ENCODE results near the gene EFS. TPM values are rescaled to one million over a fixed set of nuclear protein-coding genes. Genes with fewer than 3 reads are reported as not detected.

Gene EFS
- total and polyA plus RNA-seq, 2 donors (not counting 1 experiment from before 2014, with no cell fraction given), result not detected

DNA sequence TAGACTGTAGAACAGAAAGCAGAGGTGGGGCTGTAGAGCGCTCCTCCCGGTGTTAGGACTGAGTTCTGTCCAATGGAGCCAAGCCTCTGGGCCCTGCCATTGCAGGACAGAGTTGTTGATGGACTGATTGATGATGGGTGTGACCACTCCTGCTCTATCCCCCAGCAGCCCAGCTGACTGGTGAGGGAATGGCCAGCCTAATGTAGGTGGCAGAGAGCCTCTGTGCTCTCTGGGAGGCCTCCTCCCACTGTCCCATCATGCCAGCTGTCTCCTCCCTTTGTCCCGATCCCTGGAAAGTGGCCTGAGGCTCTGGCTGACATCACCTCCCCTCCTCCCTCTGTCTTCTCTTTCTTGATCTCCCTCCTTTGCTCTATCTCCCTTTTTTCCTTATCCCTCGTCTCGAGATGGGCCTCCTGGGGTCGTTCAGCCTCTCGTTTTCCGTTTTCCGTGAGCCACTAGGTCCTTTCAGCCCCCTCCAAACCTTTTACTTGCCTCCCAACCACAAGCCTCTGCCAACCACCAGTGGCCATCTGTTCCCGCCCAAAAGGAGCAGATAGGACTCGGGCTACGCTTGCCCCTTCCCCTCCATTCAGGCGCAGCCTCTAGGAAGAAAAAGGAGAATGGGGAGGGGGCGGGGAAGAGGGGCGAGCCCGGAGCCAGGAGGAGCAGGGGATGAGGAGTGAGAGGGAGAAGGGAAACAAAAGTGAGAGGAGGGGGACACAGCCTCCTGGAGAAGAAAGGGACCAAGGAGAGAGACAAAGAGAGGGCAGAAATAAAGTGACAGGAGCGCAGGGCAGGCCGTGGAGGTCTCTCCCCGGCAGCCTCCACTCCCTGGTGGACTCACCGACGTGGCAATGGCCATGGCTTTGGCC, 572 bp downstream of the EFS start:
- no peaks in the 10 kb centered on the region for H3K36me3 ChIP-seq (replicated peaks in 1 of 2; ENCODE audit: control extremely low read depth in 1 of 2, control insufficient read depth in 1 of 2, extremely low read depth in 1 of 2, insufficient read depth in 2 of 2, low read length in 1 of 2)
- no peaks in the 10 kb centered on the region for H4K20me1 ChIP-seq (ENCODE audit: control insufficient read depth, insufficient read depth, low read length, poor library complexity, severe bottlenecking)
- no peaks in the 10 kb centered on the region for H3K4me1 ChIP-seq (ENCODE audit: control insufficient read depth in 2 of 2, insufficient read depth in 2 of 2, low read length in 2 of 2)
- Mint-ChIP-seq H3K9me3 (ENCODE audit: insufficient read depth) (no peaks in the 10 kb centered on the region), H3K27ac (no peak overlapping the region), H3K27me3 (peaks cover 43% of the 10 kb centered on the region), H3K4me1 (no peaks in the 10 kb centered on the region), H3K4me3 (no peak overlapping the region)
- H2AFZ ChIP-seq (ENCODE audit: insufficient read depth, low read depth, low read length, poor library complexity, severe bottlenecking), result no peak overlapping the region
- no peak for TF ChIP-seq EZH2 (IDR thresholded peaks at IDR 0.05; ENCODE audit: borderline replicate concordance, insufficient read depth, low read depth, low read length, poor library complexity, severe bottlenecking)
- TF ChIP-seq, protein P1, sequence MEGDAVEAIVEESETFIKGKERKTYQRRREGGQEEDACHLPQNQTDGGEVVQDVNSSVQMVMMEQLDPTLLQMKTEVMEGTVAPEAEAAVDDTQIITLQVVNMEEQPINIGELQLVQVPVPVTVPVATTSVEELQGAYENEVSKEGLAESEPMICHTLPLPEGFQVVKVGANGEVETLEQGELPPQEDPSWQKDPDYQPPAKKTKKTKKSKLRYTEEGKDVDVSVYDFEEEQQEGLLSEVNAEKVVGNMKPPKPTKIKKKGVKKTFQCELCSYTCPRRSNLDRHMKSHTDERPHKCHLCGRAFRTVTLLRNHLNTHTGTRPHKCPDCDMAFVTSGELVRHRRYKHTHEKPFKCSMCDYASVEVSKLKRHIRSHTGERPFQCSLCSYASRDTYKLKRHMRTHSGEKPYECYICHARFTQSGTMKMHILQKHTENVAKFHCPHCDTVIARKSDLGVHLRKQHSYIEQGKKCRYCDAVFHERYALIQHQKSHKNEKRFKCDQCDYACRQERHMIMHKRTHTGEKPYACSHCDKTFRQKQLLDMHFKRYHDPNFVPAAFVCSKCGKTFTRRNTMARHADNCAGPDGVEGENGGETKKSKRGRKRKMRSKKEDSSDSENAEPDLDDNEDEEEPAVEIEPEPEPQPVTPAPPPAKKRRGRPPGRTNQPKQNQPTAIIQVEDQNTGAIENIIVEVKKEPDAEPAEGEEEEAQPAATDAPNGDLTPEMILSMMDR (IDR thresholded peaks at IDR 0.05), result no peak
- no peak overlapping the region for H3K4me2 ChIP-seq (replicated peaks; ENCODE audit: low read depth, low read length, poor library complexity, severe bottlenecking)
- peaks cover 0 to 3% (median 0%) of the 10 kb centered on the region in 3 donors for H3K9me3 ChIP-seq (ENCODE audit: control extremely low read depth in 1 of 3, control insufficient read depth in 2 of 3, insufficient read depth in 1 of 3, low read length in 2 of 3)
- H3K27ac ChIP-seq (ENCODE audit: low read length in 2 of 2), result no peak overlapping the region
- no peaks in the 10 kb centered on the region for H3K79me2 ChIP-seq (ENCODE audit: control insufficient read depth, insufficient read depth, low read length)
- no peak overlapping the region for H3K9ac ChIP-seq (ENCODE audit: low read length)
- WGBS (ENCODE audit: insufficient coverage), result 40% methylated on average over 16 of the region's 21 CpGs
- no peak for DNase-seq
- CTCF ChIA-PET, result no interaction called here
- no peak overlapping the region for H3K4me3 ChIP-seq (ENCODE audit: control extremely low read depth in 1 of 5, extremely low read depth in 1 of 5, insufficient read depth in 1 of 5, low read depth in 2 of 5, low read length in 4 of 5)
- peaks cover 0 to 35% (median 3%) of the 10 kb centered on the region in 4 experiments for H3K27me3 ChIP-seq (replicated peaks in 1 of 4; ENCODE audit: control extremely low read depth in 1 of 4, control insufficient read depth in 3 of 4, insufficient read depth in 4 of 4, low read length in 3 of 4)
- no peak for ATAC-seq (ENCODE audit: low read depth)
- POLR2A ChIA-PET, result no interaction called here
- intact Hi-C loops (cut with micrococcal nuclease), result no loop called here

DNA sequence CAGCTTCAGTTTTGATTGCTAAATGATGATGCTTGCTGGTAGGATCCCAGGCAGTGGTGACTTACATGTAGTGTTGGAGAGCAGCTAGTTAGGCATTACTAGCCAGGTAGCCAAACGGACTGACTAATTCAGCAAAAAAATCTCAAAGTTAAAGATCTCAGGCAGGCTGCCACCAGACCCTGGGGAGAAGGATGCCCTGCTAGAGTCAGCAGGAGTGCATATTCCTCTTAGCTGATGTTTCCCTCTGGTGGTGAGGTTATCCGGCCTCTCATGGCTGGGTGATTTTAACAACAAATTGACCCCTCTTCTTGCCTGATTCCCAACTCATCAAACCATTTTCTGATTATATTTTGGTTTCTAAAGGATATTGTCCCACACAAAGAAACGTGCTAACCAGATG, 2.8 kb downstream of the EFS start:
- H3K27ac ChIP-seq (ENCODE audit: low read length in 2 of 2), result no peak overlapping the region
- H3K27me3 ChIP-seq (replicated peaks in 1 of 4; ENCODE audit: control extremely low read depth in 1 of 4, control insufficient read depth in 3 of 4, insufficient read depth in 4 of 4, low read length in 3 of 4), result peaks cover 0 to 29% (median 3%) of the 10 kb centered on the region in 4 experiments
- H3K4me1 Mint-ChIP-seq, result no peaks in the 10 kb centered on the region
- CTCF ChIA-PET, result interaction anchor here (0.5 to 1.2 kb wide), 3 partner anchors 18 to 241 kb away, joined by 3 to 4 read pairs (median 3); no protein-coding TSS in a partner anchor
- intact Hi-C loops (cut with micrococcal nuclease), result no loop called here
- H3K9ac ChIP-seq (ENCODE audit: low read length), result no peak overlapping the region
- no peak overlapping the region for H3K4me3 ChIP-seq (ENCODE audit: control extremely low read depth in 1 of 5, extremely low read depth in 1 of 5, insufficient read depth in 1 of 5, low read depth in 2 of 5, low read length in 4 of 5)
- H3K27me3 Mint-ChIP-seq, result peaks cover 31% of the 10 kb centered on the region
- no peaks in the 10 kb centered on the region for H3K9me3 Mint-ChIP-seq (ENCODE audit: insufficient read depth)
- ATAC-seq (ENCODE audit: low read depth) (no peak), DNase-seq (no peak)
- no peak overlapping the region for H3K4me2 ChIP-seq (replicated peaks; ENCODE audit: low read depth, low read length, poor library complexity, severe bottlenecking)
- H2AFZ ChIP-seq (ENCODE audit: insufficient read depth, low read depth, low read length, poor library complexity, severe bottlenecking), result no peak overlapping the region
- H3K4me3 Mint-ChIP-seq, result no peak overlapping the region
- H3K9me3 ChIP-seq (ENCODE audit: control extremely low read depth in 1 of 3, control insufficient read depth in 2 of 3, insufficient read depth in 1 of 3, low read length in 2 of 3), result peaks cover 0 to 3% (median 0%) of the 10 kb centered on the region in 3 donors
- POLR2A ChIA-PET, result no interaction called here
- no peaks in the 10 kb centered on the region for H3K79me2 ChIP-seq (ENCODE audit: control insufficient read depth, insufficient read depth, low read length)
- 83% methylated on average over 1 of the region's 3 CpGs for WGBS (ENCODE audit: insufficient coverage)
- no peaks in the 10 kb centered on the region for H4K20me1 ChIP-seq (ENCODE audit: control insufficient read depth, insufficient read depth, low read length, poor library complexity, severe bottlenecking)
- H3K36me3 ChIP-seq (replicated peaks in 1 of 2; ENCODE audit: control extremely low read depth in 1 of 2, control insufficient read depth in 1 of 2, extremely low read depth in 1 of 2, insufficient read depth in 2 of 2, low read length in 1 of 2), result no peaks in the 10 kb centered on the region
- no peak overlapping the region for H3K27ac Mint-ChIP-seq
- H3K4me1 ChIP-seq (ENCODE audit: control insufficient read depth in 2 of 2, insufficient read depth in 2 of 2, low read length in 2 of 2), result no peaks in the 10 kb centered on the region
- TF ChIP-seq, protein P1 (IDR thresholded peaks at IDR 0.05), result no peak
- TF ChIP-seq EZH2 (IDR thresholded peaks at IDR 0.05; ENCODE audit: borderline replicate concordance, insufficient read depth, low read depth, low read length, poor library complexity, severe bottlenecking), result no peak

All from B cell (primary cell).